ENCODE data around the gene RERG.

RERG gene

DNA sequence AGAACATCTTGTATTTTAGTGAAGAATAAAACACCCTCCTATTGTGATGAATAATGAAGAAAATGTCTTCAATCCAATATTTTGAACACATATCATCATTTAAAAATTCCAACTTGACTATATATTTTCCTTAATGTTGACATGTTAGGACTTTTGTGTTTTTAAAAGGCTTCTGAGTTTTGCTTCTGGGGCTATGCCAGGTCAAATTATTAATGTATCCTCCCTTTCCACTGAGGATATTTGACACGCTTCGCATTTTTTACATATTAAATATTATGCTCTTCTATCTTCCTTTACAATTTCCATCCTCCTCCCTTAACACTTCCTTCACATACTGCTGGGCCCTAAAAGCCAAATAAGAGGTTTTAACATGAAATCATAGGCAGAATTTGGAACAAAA is 20.6 kb downstream of the RERG start:
- Histone ChIP-seq H3K4me3 (ENCODE audit: low read depth, low read length) (no peak overlapping the region), H3K4me1 (ENCODE audit: control insufficient read depth, insufficient read depth, low read length) (peaks cover 6% of the 10 kb centered on the region), H3K27ac (ENCODE audit: extremely low read depth, low read depth, low read length) (no peak overlapping the region), H3K9me3 (ENCODE audit: control insufficient read depth, insufficient read depth, low read depth, low read length) (no peaks in the 10 kb centered on the region), H3K36me3 (ENCODE audit: control insufficient read depth in 2 of 2, insufficient read depth in 1 of 2, low read length in 2 of 2) (no peaks in the 10 kb centered on the region)
- POLR2A ChIA-PET = no interaction called here
- CTCF ChIA-PET = interaction anchor here (1.5 kb wide), 1 partner anchor 20 kb away, joined by 4 read pairs; the partner anchor contains the start of gene RERG
- no peak for TF ChIP-seq REPIN1 (tag by site-specific recombination; IDR thresholded peaks at IDR 0.05; ENCODE audit: low read depth)
- no peak for TF ChIP-seq ZNF792 (tag by site-specific recombination; IDR thresholded peaks at IDR 0.05)
- TF ChIP-seq, protein P1, sequence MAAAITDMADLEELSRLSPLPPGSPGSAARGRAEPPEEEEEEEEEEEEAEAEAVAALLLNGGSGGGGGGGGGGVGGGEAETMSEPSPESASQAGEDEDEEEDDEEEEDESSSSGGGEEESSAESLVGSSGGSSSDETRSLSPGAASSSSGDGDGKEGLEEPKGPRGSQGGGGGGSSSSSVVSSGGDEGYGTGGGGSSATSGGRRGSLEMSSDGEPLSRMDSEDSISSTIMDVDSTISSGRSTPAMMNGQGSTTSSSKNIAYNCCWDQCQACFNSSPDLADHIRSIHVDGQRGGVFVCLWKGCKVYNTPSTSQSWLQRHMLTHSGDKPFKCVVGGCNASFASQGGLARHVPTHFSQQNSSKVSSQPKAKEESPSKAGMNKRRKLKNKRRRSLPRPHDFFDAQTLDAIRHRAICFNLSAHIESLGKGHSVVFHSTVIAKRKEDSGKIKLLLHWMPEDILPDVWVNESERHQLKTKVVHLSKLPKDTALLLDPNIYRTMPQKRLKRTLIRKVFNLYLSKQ (tag by site-specific recombination; IDR thresholded peaks at IDR 0.05; ENCODE audit: borderline replicate concordance) = no peak
- TF ChIP-seq ZNF302 (tag by site-specific recombination; IDR thresholded peaks at IDR 0.05; ENCODE audit: low read depth) = no peak
- no peak for TF ChIP-seq ZNF214 (tag by site-specific recombination; IDR thresholded peaks at IDR 0.05; ENCODE audit: borderline replicate concordance)
- TF ChIP-seq ZEB2 (tag by site-specific recombination; IDR thresholded peaks at IDR 0.05) = no peak
- TF ChIP-seq, protein P2, sequence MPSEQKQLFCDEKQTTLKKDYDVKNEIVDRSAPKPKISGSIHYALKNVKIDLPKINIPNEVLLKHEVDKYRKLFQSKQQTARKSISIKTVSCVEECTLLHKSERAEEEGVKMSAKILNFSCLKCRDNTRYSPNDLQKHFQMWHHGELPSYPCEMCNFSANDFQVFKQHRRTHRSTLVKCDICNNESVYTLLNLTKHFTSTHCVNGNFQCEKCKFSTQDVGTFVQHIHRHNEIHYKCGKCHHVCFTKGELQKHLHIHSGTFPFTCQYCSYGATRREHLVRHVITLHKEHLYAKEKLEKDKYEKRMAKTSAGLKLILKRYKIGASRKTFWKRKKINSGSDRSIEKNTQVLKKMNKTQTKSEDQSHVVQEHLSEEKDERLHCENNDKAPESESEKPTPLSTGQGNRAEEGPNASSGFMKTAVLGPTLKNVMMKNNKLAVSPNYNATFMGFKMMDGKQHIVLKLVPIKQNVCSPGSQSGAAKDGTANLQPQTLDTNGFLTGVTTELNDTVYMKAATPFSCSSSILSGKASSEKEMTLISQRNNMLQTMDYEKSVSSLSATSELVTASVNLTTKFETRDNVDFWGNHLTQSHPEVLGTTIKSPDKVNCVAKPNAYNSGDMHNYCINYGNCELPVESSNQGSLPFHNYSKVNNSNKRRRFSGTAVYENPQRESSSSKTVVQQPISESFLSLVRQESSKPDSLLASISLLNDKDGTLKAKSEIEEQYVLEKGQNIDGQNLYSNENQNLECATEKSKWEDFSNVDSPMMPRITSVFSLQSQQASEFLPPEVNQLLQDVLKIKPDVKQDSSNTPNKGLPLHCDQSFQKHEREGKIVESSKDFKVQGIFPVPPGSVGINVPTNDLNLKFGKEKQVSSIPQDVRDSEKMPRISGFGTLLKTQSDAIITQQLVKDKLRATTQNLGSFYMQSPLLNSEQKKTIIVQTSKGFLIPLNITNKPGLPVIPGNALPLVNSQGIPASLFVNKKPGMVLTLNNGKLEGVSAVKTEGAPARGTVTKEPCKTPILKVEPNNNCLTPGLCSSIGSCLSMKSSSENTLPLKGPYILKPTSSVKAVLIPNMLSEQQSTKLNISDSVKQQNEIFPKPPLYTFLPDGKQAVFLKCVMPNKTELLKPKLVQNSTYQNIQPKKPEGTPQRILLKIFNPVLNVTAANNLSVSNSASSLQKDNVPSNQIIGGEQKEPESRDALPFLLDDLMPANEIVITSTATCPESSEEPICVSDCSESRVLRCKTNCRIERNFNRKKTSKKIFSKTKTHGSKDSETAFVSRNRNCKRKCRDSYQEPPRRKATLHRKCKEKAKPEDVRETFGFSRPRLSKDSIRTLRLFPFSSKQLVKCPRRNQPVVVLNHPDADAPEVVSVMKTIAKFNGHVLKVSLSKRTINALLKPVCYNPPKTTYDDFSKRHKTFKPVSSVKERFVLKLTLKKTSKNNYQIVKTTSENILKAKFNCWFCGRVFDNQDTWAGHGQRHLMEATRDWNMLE (tag by site-specific recombination; conservative IDR thresholded peaks at IDR 0.05; ENCODE audit: low read depth) = no peak
- TF ChIP-seq ZNF843 (tag by site-specific recombination; IDR thresholded peaks at IDR 0.05) = no peak
- TF ChIP-seq ZNF324 (tag by site-specific recombination; IDR thresholded peaks at IDR 0.05) = no peak
- TF ChIP-seq ZNF621 (tag by site-specific recombination; IDR thresholded peaks at IDR 0.05) = no peak
- TF ChIP-seq TCF7L2 (IDR thresholded peaks at IDR 0.05; ENCODE audit: borderline replicate concordance, low read depth, low read length) = no peak

DNA sequence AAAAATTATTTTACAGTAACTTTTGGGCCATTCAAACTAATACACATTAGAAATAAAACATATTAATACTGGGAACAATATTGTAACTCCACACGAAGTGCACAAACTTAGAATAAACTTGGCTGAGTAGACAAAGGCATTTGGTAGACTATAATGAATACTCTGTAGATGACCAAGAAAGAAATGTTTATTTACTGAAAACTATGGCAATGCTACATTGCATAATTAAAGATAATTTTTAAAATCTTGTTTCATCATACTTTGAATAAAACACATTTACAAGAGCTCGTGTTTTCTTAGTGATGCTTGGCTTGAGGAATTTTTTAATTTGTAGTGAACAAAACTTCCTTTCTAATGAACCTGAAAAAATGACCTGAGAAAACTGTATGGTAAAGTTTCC is 21.3 kb downstream of the RERG start:
- no peaks in the 10 kb centered on the region for H3K36me3 ChIP-seq (ENCODE audit: control insufficient read depth in 2 of 2, insufficient read depth in 1 of 2, low read length in 2 of 2)
- no peak overlapping the region for H3K4me3 ChIP-seq (ENCODE audit: low read depth, low read length)
- no peak overlapping the region for H3K27ac ChIP-seq (ENCODE audit: extremely low read depth, low read depth, low read length)
- ChIA-PET POLR2A (no interaction called here), CTCF (interaction anchor here (1.2 kb wide), 1 partner anchor 21 kb away, joined by 3 read pairs; the partner anchor contains the start of gene RERG)
- H3K4me1 ChIP-seq (ENCODE audit: control insufficient read depth, insufficient read depth, low read length) = peaks cover 6% of the 10 kb centered on the region
- TF ChIP-seq, protein P2 (tag by site-specific recombination; conservative IDR thresholded peaks at IDR 0.05; ENCODE audit: low read depth) = no peak
- TF ChIP-seq EGR2 (tag by site-specific recombination; IDR thresholded peaks at IDR 0.05; ENCODE audit: low read depth) (no peak), PRDM1 (tag by site-specific recombination; IDR thresholded peaks at IDR 0.05) (no peak), ZNF660 (tag by site-specific recombination; IDR thresholded peaks at IDR 0.05) (no peak), ZNF664 (tag by site-specific recombination; IDR thresholded peaks at IDR 0.05) (no peak)
- no peaks in the 10 kb centered on the region for H3K9me3 ChIP-seq (ENCODE audit: control insufficient read depth, insufficient read depth, low read depth, low read length)

Data from HEK293 (cell line).